Transverse colon (tissue), 4 donors: ENCODE results near the gene SNAI3. TPM values are rescaled to one million over a fixed set of nuclear protein-coding genes. Genes with fewer than 3 reads are reported as not detected.

ENCODE experiments used
- DNase-seq: peaks from one replicate; pipeline ENCODE4 v3.0.0-alpha.2; 2019
- H3K27ac ChIP-seq, 4 donors: fragments of 200-600 bp; sonication (generic); 2 replicates each; pipeline ENCODE4 v1.5.1; 2016 to 2018; ENCODE audit warnings: inconsistent platforms in 4 of 4
- H3K27me3 ChIP-seq: fragments of 200-600 bp; sonication (generic); 2 replicates; pipeline ENCODE4 v1.5.1; 2017; ENCODE audit warnings: inconsistent platforms
- H3K36me3 ChIP-seq, 4 donors: fragments of 200-600 bp; sonication (generic); 2 replicates each; pipeline ENCODE4 v1.5.1; 2017 to 2019; ENCODE audit warnings: inconsistent platforms in 4 of 4
- H3K4me1 ChIP-seq, 4 donors: fragments of 200-600 bp; sonication (generic); 2 replicates each; pipeline ENCODE4 v1.5.1; 2017 to 2020; ENCODE audit warnings: inconsistent platforms in 4 of 4
- H3K4me3 ChIP-seq, 4 donors: fragments of 200-600 bp; sonication (generic); 1 replicate in 1 of 4; 2 replicates in 3 of 4; pipeline versions ENCODE4 v1.5.1 to v1.6.1; 2017 to 2019; ENCODE audit warnings: inconsistent platforms in 4 of 4
- H3K9me3 ChIP-seq, 2 donors: fragments of 200-600 bp; sonication (generic); 2 replicates each; pipeline ENCODE4 v1.5.1; 2017 to 2019; ENCODE audit warnings: inconsistent platforms in 2 of 2
- CTCF ChIP-seq, 5 experiments: fragments of 200-600 bp in 3 of 5; fragments of 450-650 bp in 2 of 5; sonication (generic) in 3 of 5; IDR thresholded peaks; 1 replicate in 2 of 5; 2 replicates in 3 of 5; pipeline ENCODE4 v1.5.1; 2016 to 2017; ENCODE audit warnings: antibody characterized with exemption in 5 of 5, inconsistent platforms in 3 of 5, mild to moderate bottlenecking in 2 of 5, moderate library complexity in 1 of 5
- EP300 ChIP-seq: sonication (generic); formaldehyde crosslinking; IDR thresholded peaks from one replicate; pipeline ENCODE4 v1.6.1; 2017; ENCODE audit warnings: antibody characterized with exemption, low read depth
- POLR2A ChIP-seq: fragments of 450-650 bp; IDR thresholded peaks from one replicate; pipeline ENCODE4 v1.6.1; 2016; ENCODE audit warnings: antibody characterized with exemption, mild to moderate bottlenecking, moderate library complexity
- POLR2AphosphoS5 ChIP-seq, 3 donors: sonication (generic); formaldehyde crosslinking; IDR thresholded peaks; one replicate each; pipeline ENCODE4 v1.6.1; 2016; ENCODE audit warnings: antibody characterized with exemption in 3 of 3
- WGBS, 2 donors: methylation state at CpG; one replicate each; pipeline ENCODE4 v1.1.5; 2018; ENCODE audit warnings: low coverage in 1 of 2; 5-methylcytosine and 5-hydroxymethylcytosine counted together
- in situ Hi-C, 4 donors: fragments of 200-750 bp; cut with MboI; loops; one replicate each; pipeline versions ENCODE4 v1.15.0 to v1.15.1; 2017; ENCODE audit warnings: low sequenced_read_pairs in 3 of 4, low pct_ligation_motif_present in 1 of 4, low pct_unique_long_range_greater_than_20kb in 1 of 4
- intact Hi-C: fragments of 100-400 bp; cut with DNase I; formaldehyde crosslinking; loops from one replicate; pipeline ENCODE4 v1.15.1; 2023; ENCODE audit warnings: low total_unique reads
- total RNA-seq, 4 donors: library from RNA; depleted of rRNA; stranded (reverse); fragments of >200 nt; gene quantifications; one replicate each; pipeline ENCODE4 v1.1.0, GENCODE V29; 2016

Gene SNAI3
- total RNA-seq, 4 donors from 2014 or later, result 0.27 to 2.9 (median 0.75) TPM; not detected in 1

GRCh38 chr16:88695753-88696152 is 9.4 kb upstream of the SNAI3 start:
- H3K4me1 ChIP-seq, result peaks cover 0 to 23% (median 6%) of the 10 kb centered on the region in 4 donors
- H3K9me3 ChIP-seq, result no peaks in the 10 kb centered on the region
- H3K4me3 ChIP-seq, result no peak overlapping the region
- peaks cover 0 to 4% (median 0%) of the 10 kb centered on the region in 4 donors for H3K36me3 ChIP-seq
- H3K27ac ChIP-seq, result no peak overlapping the region
- DNase-seq, result no peak
- H3K27me3 ChIP-seq, result peaks cover 3% of the 10 kb centered on the region
- 92% methylated on average over 7 of the region's 7 CpGs; no CpG with 5 or more reads in 1 of the 2 donors for WGBS, 2 donors
- intact Hi-C loops, result no loop called here
- in situ Hi-C loops, result no loop called here
- TF ChIP-seq EP300 (no peak), CTCF (IDR thresholded peaks at IDR 0.05) (no peak), POLR2AphosphoS5 (IDR thresholded peaks at IDR 0.05) (no peak), POLR2A (no peak)

- Histone ChIP-seq H3K4me1 (peaks cover 0 to 18% (median 5%) of the 10 kb centered on the region in 4 donors), H3K36me3 (peaks cover 0 to 4% (median 0%) of the 10 kb centered on the region in 4 donors), H3K4me3 (no peak overlapping the region), H3K27me3 (peaks cover 8% of the 10 kb centered on the region), H3K9me3 (no peaks in the 10 kb centered on the region), H3K27ac (no peak overlapping the region)
- WGBS, 2 donors, result 66% methylated on average over 6 of the region's 15 CpGs; no CpG with 5 or more reads in 1 of the 2 donors
- intact Hi-C loops, result no loop called here
- DNase-seq, result no peak
- in situ Hi-C loops, result no loop called here
- no peak for TF ChIP-seq POLR2A
- TF ChIP-seq EP300, result no peak
- no peak for TF ChIP-seq CTCF (IDR thresholded peaks at IDR 0.05)
- TF ChIP-seq POLR2AphosphoS5 (IDR thresholded peaks at IDR 0.05), result no peak
These were observed 8.9 kb upstream of the SNAI3 start for GRCh38 chr16:88695218-88695617.

- intact Hi-C loops, result no loop called here
- H3K36me3 ChIP-seq, result peaks cover 0 to 4% (median 0%) of the 10 kb centered on the region in 4 donors
- TF ChIP-seq POLR2A, result no peak
- TF ChIP-seq EP300, result no peak
- no peak for TF ChIP-seq POLR2AphosphoS5 (IDR thresholded peaks at IDR 0.05)
- TF ChIP-seq CTCF (IDR thresholded peaks at IDR 0.05), result no peak
- DNase-seq, result no peak
- H3K27me3 ChIP-seq, result peaks cover 14% of the 10 kb centered on the region
- H3K4me3 ChIP-seq, result no peak overlapping the region
- H3K9me3 ChIP-seq, result no peaks in the 10 kb centered on the region
- no peak overlapping the region for H3K27ac ChIP-seq
- peaks cover 0 to 13% (median 5%) of the 10 kb centered on the region in 4 donors for H3K4me1 ChIP-seq
- WGBS, 2 donors, result 87% methylated on average over 26 of the region's 37 CpGs; no CpG with 5 or more reads in 1 of the 2 donors
- in situ Hi-C loops, result no loop called here
These were observed 8.1 kb upstream of the SNAI3 start for GRCh38 chr16:88694221-88695087.

- intact Hi-C loops, result no loop called here
- Histone ChIP-seq H3K9me3 (no peaks in the 10 kb centered on the region), H3K4me3 (no peak overlapping the region), H3K27ac (no peak overlapping the region), H3K27me3 (peaks cover 21% of the 10 kb centered on the region), H3K36me3 (peaks cover 0 to 4% (median 0%) of the 10 kb centered on the region in 4 donors), H3K4me1 (peaks cover 0 to 13% (median 5%) of the 10 kb centered on the region in 4 donors)
- in situ Hi-C loops, result no loop called here
- no peak for DNase-seq
- 87 to 89% methylated on average over 3 to 15 of the region's 39 CpGs for WGBS, 2 donors
- no peak for TF ChIP-seq CTCF (IDR thresholded peaks at IDR 0.05)
- TF ChIP-seq POLR2A, result no peak
- TF ChIP-seq POLR2AphosphoS5 (IDR thresholded peaks at IDR 0.05), result no peak
- no peak for TF ChIP-seq EP300
These were observed 7.3 kb upstream of the SNAI3 start for GRCh38 chr16:88693420-88694177.
